Fibroblast of villous mesenchyme (primary cell): ENCODE measurements around the gene POU2F2. TPM values are rescaled to one million over a fixed set of nuclear protein-coding genes. Genes with fewer than 3 reads are reported as not detected.
A peak's percentile ranks its signal among the peaks of the same experiment; 100 is the strongest.

Source experiments
- DNase-seq: peaks from one replicate; pipeline ENCODE4 v3.0.0-alpha.2; 2010; ENCODE audit warnings: low read depth
- H3K4me3 ChIP-seq: 2 replicates; pipeline ENCODE4 v1.5.1; 2011; ENCODE audit warnings: low read depth, mild to moderate bottlenecking, low read length
- CTCF ChIP-seq: IDR thresholded peaks from 2 replicates; pipeline ENCODE4 v1.5.1; 2012; ENCODE audit warnings: low read depth, mild to moderate bottlenecking, low read length; ENCODE audit not compliant: insufficient read depth
- total RNA-seq: library from RNA; depleted of rRNA; stranded (reverse); fragments of >200 nt; gene quantifications from 2 replicates; pipeline ENCODE4 v1.2.3, GENCODE V29; 2012

The POU2F2 gene
- total RNA-seq, 1 donor, result 1.3 TPM

DNA sequence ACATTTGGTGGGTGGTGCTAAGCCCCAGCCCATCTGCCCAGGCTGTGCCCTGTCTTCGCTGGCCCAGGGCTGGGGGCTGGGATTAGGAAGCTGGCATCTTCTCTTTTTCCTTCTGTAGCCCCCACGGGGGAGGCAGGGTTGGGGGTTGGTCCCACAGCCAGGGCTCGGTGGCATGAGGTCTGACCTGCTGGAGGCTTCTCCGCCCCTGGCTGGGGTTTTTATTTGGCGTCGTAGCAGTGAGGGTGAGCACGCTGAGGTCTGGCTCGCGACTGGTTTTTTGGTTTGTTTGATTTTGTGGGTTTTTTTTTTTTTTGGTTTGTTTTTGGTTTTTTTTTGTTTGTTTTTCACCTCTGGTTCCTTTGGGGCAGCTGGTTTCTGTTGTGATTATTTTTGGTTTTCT, 41.6 kb downstream of the POU2F2 start:
- no peak for TF ChIP-seq CTCF
- no peak for DNase-seq
- no peak overlapping the region for H3K4me3 ChIP-seq

GRCh38 chr19:42089772-42090171, 42.5 kb downstream of the POU2F2 start:
- DNase-seq, result no peak
- TF ChIP-seq CTCF, result no peak
- H3K4me3 ChIP-seq, result no peak overlapping the region

GRCh38 chr19:42089191-42089750, 43.0 kb downstream of the POU2F2 start:
- TF ChIP-seq CTCF, result no peak
- DNase-seq, result no peak
- H3K4me3 ChIP-seq, result no peak overlapping the region

GRCh38 chr19:42088471-42089190, 43.6 kb downstream of the POU2F2 start:
- TF ChIP-seq CTCF, result no peak
- DNase-seq, result peak; percentile 50
- peak overlapping the region; percentile 18 for H3K4me3 ChIP-seq

DNA sequence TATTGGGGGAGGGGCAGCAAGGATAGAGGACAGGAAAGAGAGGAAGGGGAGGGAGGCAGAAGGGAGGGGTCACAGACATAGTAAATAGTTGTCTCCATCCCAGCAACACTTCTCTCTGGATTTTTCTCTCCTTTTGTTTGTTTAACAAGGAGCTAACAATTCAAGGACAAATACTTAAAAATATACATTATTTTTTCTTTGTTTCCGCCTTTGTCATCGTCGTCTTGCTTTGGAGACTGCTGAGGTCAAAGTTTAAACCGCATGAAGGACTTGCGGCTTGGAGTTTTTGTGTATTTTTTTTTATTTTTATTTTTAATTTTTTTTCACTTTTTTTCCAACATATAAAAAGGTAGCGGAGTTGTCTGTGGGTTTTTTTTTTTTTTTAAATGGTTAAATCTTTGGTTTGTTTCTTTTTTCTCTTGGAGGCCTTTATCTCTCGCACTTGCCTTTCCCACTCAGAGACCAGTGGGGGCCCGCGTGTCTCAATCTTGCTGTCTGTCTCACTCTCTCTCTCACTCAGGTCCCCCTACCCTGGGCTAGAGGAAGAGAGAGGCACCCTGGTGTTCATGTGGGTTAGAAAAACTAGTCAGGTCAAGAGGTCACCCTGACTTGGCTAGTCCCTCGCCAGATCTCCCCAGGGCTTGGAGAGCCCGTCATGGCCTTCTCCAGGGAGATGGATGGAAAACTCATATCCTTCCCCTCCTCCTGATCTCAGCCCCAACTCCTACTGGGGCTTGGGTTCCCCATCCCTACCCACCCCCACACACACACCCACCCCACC, 45.3 kb downstream of the POU2F2 start:
- H3K4me3 ChIP-seq, result no peak overlapping the region
- no peak for DNase-seq
- TF ChIP-seq CTCF, result no peak

DNA sequence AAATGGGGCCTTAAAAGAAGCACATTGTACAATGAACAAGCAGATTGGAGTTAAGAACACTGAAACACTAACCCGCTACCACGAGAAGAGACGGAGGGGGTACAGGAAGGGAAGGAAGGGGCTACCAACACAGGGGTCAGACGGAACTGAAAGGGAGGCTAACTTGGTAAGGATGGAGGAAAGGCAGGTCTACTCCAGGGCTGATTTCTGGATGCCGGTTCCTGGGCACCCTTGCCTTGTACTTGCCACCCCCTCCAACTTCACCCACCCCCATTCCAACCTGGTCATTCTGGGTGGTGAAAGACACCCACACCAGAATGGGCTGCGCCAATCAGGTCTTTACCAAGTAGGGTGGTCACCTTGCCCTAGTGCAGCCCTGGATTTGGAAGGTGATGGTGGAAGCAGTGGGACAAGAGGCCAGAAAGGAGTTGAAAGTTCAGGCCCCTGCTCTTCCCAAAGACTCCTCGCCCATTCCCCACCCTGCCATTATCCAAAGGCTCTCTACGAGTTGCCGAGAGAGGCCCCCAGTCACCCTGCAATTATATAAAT, 46.0 kb downstream of the POU2F2 start:
- DNase-seq, result no peak
- TF ChIP-seq CTCF, result no peak
- no peak overlapping the region for H3K4me3 ChIP-seq
